GM21423 (cell line): ENCODE measurements around the gene SHTN1.

Experiments used
- ATAC-seq: cut with Tn5 transposase; IDR thresholded peaks from one replicate; pipeline ENCODE4 v1.9.1; 2021; ENCODE audit warnings: mild to moderate bottlenecking, moderate library complexity; ENCODE audit not compliant: unreplicated experiment

Gene SHTN1

GRCh38 chr10:117005026-117005526 is at the start of gene SHTN1:
Gene SHTN1 (minus strand): TSS chr10:117005187. CDS start chr10:117005079, 108 bp downstream.
- peak; percentile 50 for ATAC-seq

- ATAC-seq, result no peak
Observed at GRCh38 chr10:117053482-117053881, 48.5 kb upstream of the SHTN1 start.

- no peak for ATAC-seq
Observed at GRCh38 chr10:117047947-117048346, 43.0 kb upstream of the SHTN1 start.

GRCh38 chr10:117016266-117016665 is 11.3 kb upstream of the SHTN1 start:
- ATAC-seq, result no peak

GRCh38 chr10:117014835-117015234 is 9.8 kb upstream of the SHTN1 start:
- ATAC-seq, result no peak

- ATAC-seq, result no peak
Observed at GRCh38 chr10:117007080-117007479, 2.1 kb upstream of the SHTN1 start.

- ATAC-seq, result no peak
Observed at GRCh38 chr10:117005527-117006055, 604 bp upstream of the SHTN1 start.

GRCh38 chr10:117004227-117005025 is 561 bp downstream of the SHTN1 start:
- peak; percentile 62 for ATAC-seq

- no peak for ATAC-seq
Observed at GRCh38 chr10:117003336-117003735, 1.7 kb downstream of the SHTN1 start.

GRCh38 chr10:117002206-117002605 is 2.8 kb downstream of the SHTN1 start:
- no peak for ATAC-seq

- no peak for ATAC-seq
Observed at GRCh38 chr10:117001144-117001543, 3.8 kb downstream of the SHTN1 start.

GRCh38 chr10:117000580-117000979 is 4.4 kb downstream of the SHTN1 start:
- ATAC-seq, result no peak

- ATAC-seq, result no peak
Observed at GRCh38 chr10:116998172-116998571, 6.8 kb downstream of the SHTN1 start.

GRCh38 chr10:116997015-116997414 is 8.0 kb downstream of the SHTN1 start:
- ATAC-seq, result no peak

- no peak for ATAC-seq
Observed at GRCh38 chr10:116995648-116996047, 9.3 kb downstream of the SHTN1 start.

GRCh38 chr10:116994113-116994890 is 10.7 kb downstream of the SHTN1 start:
- ATAC-seq, result no peak

GRCh38 chr10:116993610-116994009 is 11.4 kb downstream of the SHTN1 start:
- ATAC-seq, result no peak

GRCh38 chr10:116992183-116992582 is 12.8 kb downstream of the SHTN1 start:
- ATAC-seq, result no peak

GRCh38 chr10:116990276-116990800 is 14.6 kb downstream of the SHTN1 start:
- no peak for ATAC-seq

- ATAC-seq, result no peak
Observed at GRCh38 chr10:116989439-116989838, 15.5 kb downstream of the SHTN1 start.

GRCh38 chr10:116988311-116988710 is 16.7 kb downstream of the SHTN1 start:
- no peak for ATAC-seq
